Islet of Langerhans (tissue), 1 donor: ENCODE data around the gene SANBR.

Source experiments
- FAIRE-seq: peaks from one replicate; lab custom pipeline; 2011; peaks lifted over from hg19 to GRCh38; lab: Jason Lieb, UNC

Gene SANBR

DNA sequence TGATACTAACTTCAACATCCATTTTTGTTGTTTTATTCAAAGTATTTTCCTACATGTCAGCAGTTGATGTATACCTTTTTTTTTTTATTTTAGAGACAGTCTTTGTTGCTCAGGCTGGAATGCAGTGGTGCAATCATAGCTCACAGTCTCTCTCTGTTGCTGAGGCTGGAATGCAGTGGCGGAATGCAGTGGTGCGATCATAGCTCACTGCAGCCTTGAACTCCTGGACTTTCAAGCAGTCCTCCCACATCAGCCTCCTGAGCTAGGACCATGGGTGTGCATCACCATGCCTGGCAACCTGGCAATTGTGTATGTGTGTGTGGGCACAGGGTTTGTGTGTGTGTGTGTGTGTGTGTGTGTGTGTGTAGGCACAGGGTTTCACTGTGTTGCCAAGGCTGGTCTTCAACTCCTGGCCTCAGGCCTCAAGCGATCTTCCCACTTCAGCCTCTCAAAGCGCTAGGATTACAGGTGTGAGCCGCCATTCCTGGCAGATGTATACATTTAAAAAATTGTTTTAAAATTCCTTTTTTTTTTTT is 24.8 kb downstream of the SANBR start:
- FAIRE-seq = no peak

DNA sequence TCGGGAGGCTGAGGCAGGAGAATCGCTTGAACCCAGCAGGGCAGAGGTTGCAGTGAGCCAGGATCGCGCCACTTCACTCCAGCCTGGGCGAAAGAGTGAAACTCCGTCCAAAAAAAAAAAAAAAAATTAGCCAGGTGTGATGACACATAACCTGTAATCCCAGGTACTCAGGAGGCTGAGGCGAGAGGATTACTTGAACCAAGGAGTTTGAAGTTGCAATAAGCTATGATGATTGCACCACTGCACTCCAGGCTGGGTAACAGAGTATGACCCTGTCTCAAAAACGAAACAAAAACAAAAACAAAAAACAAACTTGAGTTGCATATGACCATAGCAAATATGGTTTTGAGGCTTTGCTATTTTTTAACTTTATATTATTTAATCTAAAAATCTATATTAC is 25.8 kb downstream of the SANBR start:
- FAIRE-seq = no peak

- FAIRE-seq = no peak
Observed at GRCh38 chr2:61096438-61096837, 30.8 kb downstream of the SANBR start.

DNA sequence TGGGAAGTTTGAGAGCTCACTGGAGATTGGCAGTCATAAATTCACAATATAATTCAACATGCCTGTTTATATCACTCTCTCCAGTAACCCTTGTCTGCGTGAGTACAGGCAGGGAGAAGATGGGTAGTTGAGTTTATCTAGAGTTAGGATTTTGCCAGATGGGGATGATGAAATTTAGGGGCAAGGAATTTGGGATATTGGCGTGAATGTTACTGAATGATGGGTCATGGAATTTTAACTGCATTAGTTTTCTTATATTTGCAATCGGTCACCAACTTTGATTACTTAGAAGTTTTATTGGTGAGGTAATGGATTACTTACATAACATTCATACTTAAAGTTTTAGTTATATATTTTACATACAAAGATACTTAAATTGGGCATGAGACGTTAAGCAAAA is 35.1 kb downstream of the SANBR start:
- FAIRE-seq = no peak

GRCh38 chr2:61109291-61109690 is 43.6 kb downstream of the SANBR start:
- FAIRE-seq = no peak

- no peak for FAIRE-seq
Observed at GRCh38 chr2:61111708-61112107, 46.0 kb downstream of the SANBR start.

DNA sequence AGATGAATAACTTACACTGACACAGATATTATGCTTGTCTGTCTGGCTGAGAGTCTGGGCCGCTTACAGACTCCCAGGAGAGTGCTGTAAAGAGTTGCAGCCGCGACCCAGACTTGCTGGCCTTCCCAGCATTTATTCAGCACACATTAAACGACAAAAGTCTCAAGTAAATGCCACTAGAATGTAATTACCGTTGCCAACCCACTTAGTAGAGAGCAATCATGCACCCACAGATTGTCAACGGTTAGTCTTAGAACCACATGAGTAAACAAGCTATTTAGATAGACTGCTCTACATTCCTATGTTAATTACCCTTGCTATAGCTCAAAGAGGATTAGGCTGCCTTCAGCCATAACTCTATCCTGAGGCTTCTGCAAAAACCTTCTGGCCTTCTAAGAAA is 48.5 kb downstream of the SANBR start:
- no peak for FAIRE-seq
